Memory B cell (primary cell): Measurements from ENCODE around the gene TRABD2B.

ENCODE experiments used
- ATAC-seq: fragments of 150-1000 bp; cut with Tn5 transposase; 2 replicates; pipeline ENCODE4 v1.10.0; 2021; ENCODE audit warnings: low read depth, mild to moderate bottlenecking, moderate library complexity
- DNase-seq, 2 donors: peaks; one replicate each; pipeline ENCODE4 v3.0.0; 2022; ENCODE audit warnings: low spot score in 2 of 2
- H3K27ac Mint-ChIP-seq: one replicate; pipeline ENCODE4 v1.8.0; 2022; ENCODE audit warnings: mild to moderate bottlenecking, moderate library complexity, mixed read lengths
- H3K27me3 Mint-ChIP-seq: one replicate; pipeline ENCODE4 v1.8.0; 2022; ENCODE audit warnings: mixed read lengths
- H3K36me3 Mint-ChIP-seq: one replicate; pipeline ENCODE4 v1.8.0; 2022; ENCODE audit warnings: mild to moderate bottlenecking, mixed read lengths
- H3K4me1 Mint-ChIP-seq: one replicate; pipeline ENCODE4 v1.8.0; 2022; ENCODE audit warnings: mixed read lengths
- H3K4me3 Mint-ChIP-seq: one replicate; pipeline ENCODE4 v1.8.0; 2022; ENCODE audit warnings: mild to moderate bottlenecking, moderate library complexity, mixed read lengths
- H3K9me3 Mint-ChIP-seq: one replicate; pipeline ENCODE4 v1.8.0; 2022; ENCODE audit warnings: mixed read lengths

The TRABD2B gene

GRCh38 chr1:47791879-47792608 lies 205.1 kb downstream of the TRABD2B start:
- DNase-seq (no peak), ATAC-seq (no peak)
- Mint-ChIP-seq H3K4me1 (no peaks in the 10 kb centered on the region), H3K27ac (no peak overlapping the region), H3K27me3 (peaks cover 5% of the 10 kb centered on the region), H3K4me3 (no peak overlapping the region), H3K36me3 (no peaks in the 10 kb centered on the region), H3K9me3 (no peaks in the 10 kb centered on the region)

DNA sequence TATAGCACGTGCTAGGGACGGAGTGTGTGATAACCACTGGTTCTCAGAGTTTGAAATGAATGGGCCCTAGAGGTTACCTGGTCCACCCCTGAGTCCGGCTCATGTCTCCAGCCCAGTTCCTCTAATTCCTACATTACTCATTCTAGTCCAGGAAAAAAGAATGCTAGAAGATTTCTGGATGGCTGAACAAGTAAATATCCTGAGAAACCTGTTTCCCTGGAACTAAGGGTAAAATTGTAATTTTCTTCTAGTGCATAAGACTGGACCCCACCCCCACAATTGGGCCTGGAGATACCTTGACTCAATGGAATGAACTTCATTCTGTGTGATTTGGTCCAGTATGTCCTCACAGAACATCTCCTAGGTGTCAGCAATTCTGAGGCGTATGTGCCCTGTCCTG lies 208.4 kb downstream of the TRABD2B start:
- DNase-seq (no peak), ATAC-seq (no peak)
- no peak overlapping the region for H3K27ac Mint-ChIP-seq
- H3K4me3 Mint-ChIP-seq: no peak overlapping the region
- H3K9me3 Mint-ChIP-seq: no peaks in the 10 kb centered on the region
- H3K27me3 Mint-ChIP-seq: peaks cover 7% of the 10 kb centered on the region
- no peaks in the 10 kb centered on the region for H3K36me3 Mint-ChIP-seq
- no peaks in the 10 kb centered on the region for H3K4me1 Mint-ChIP-seq

GRCh38 chr1:47787560-47787959 lies 209.6 kb downstream of the TRABD2B start:
- Mint-ChIP-seq H3K27ac (no peak overlapping the region), H3K27me3 (peaks cover 7% of the 10 kb centered on the region), H3K36me3 (no peaks in the 10 kb centered on the region), H3K4me3 (no peak overlapping the region), H3K4me1 (no peaks in the 10 kb centered on the region), H3K9me3 (no peaks in the 10 kb centered on the region)
- no peak for DNase-seq
- no peak for ATAC-seq

- ATAC-seq: no peak
- Mint-ChIP-seq H3K4me3 (no peak overlapping the region), H3K27me3 (peaks cover 9% of the 10 kb centered on the region), H3K4me1 (no peaks in the 10 kb centered on the region), H3K36me3 (no peaks in the 10 kb centered on the region), H3K9me3 (no peaks in the 10 kb centered on the region), H3K27ac (no peak overlapping the region)
- no peak for DNase-seq
Measured at GRCh38 chr1:47786316-47786715, 210.9 kb downstream of the TRABD2B start.

GRCh38 chr1:47785561-47786271 lies 211.5 kb downstream of the TRABD2B start:
- Mint-ChIP-seq H3K4me1 (no peaks in the 10 kb centered on the region), H3K36me3 (no peaks in the 10 kb centered on the region), H3K27ac (no peak overlapping the region), H3K27me3 (peaks cover 9% of the 10 kb centered on the region), H3K9me3 (no peaks in the 10 kb centered on the region), H3K4me3 (no peak overlapping the region)
- ATAC-seq (no peak), DNase-seq (no peak)

GRCh38 chr1:47785118-47785517 lies 212.1 kb downstream of the TRABD2B start:
- Mint-ChIP-seq H3K36me3 (no peaks in the 10 kb centered on the region), H3K4me1 (no peaks in the 10 kb centered on the region), H3K9me3 (no peaks in the 10 kb centered on the region), H3K27me3 (peaks cover 11% of the 10 kb centered on the region), H3K27ac (no peak overlapping the region), H3K4me3 (no peak overlapping the region)
- ATAC-seq (no peak), DNase-seq (no peak)

DNA sequence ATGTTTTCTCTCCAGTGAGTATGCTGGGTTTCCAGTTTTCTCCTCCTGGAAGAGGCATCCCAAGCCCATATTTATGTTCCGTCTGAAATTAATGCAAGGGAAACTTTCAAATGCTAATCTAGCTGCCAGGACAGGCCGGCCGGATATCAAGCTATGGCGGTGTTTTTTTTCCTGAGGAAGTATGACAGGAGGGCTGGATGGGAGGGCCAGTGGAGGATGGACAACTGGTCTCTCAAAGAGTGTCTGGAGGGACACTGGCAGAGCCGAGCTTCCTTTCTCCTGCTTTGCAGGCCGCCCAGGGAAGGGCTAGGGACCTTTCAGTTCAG lies 212.7 kb downstream of the TRABD2B start:
- H3K36me3 Mint-ChIP-seq: no peaks in the 10 kb centered on the region
- peaks cover 8% of the 10 kb centered on the region for H3K27me3 Mint-ChIP-seq
- H3K27ac Mint-ChIP-seq: no peak overlapping the region
- no peaks in the 10 kb centered on the region for H3K9me3 Mint-ChIP-seq
- H3K4me1 Mint-ChIP-seq: no peaks in the 10 kb centered on the region
- DNase-seq (no peak), ATAC-seq (no peak)
- H3K4me3 Mint-ChIP-seq: no peak overlapping the region

GRCh38 chr1:47783638-47784496 lies 213.3 kb downstream of the TRABD2B start:
- H3K9me3 Mint-ChIP-seq: no peaks in the 10 kb centered on the region
- no peak overlapping the region for H3K4me3 Mint-ChIP-seq
- ATAC-seq: no peak
- DNase-seq: no peak
- H3K27me3 Mint-ChIP-seq: peaks cover 8% of the 10 kb centered on the region
- no peaks in the 10 kb centered on the region for H3K4me1 Mint-ChIP-seq
- H3K27ac Mint-ChIP-seq: no peak overlapping the region
- no peaks in the 10 kb centered on the region for H3K36me3 Mint-ChIP-seq

- Mint-ChIP-seq H3K27ac (no peak overlapping the region), H3K4me3 (no peak overlapping the region), H3K4me1 (no peaks in the 10 kb centered on the region), H3K9me3 (no peaks in the 10 kb centered on the region), H3K27me3 (peaks cover 12% of the 10 kb centered on the region), H3K36me3 (no peaks in the 10 kb centered on the region)
- no peak for ATAC-seq
- no peak for DNase-seq
Measured at GRCh38 chr1:47782414-47783166, 214.6 kb downstream of the TRABD2B start.

- ATAC-seq (no peak), DNase-seq (no peak)
- Mint-ChIP-seq H3K4me1 (no peaks in the 10 kb centered on the region), H3K4me3 (no peak overlapping the region), H3K27me3 (peaks cover 12% of the 10 kb centered on the region), H3K9me3 (no peaks in the 10 kb centered on the region), H3K36me3 (no peaks in the 10 kb centered on the region), H3K27ac (no peak overlapping the region)
Measured at GRCh38 chr1:47781171-47781959, 215.8 kb downstream of the TRABD2B start.

- no peaks in the 10 kb centered on the region for H3K4me1 Mint-ChIP-seq
- H3K36me3 Mint-ChIP-seq: no peaks in the 10 kb centered on the region
- H3K9me3 Mint-ChIP-seq: no peaks in the 10 kb centered on the region
- peaks cover 12% of the 10 kb centered on the region for H3K27me3 Mint-ChIP-seq
- no peak for DNase-seq
- no peak overlapping the region for H3K27ac Mint-ChIP-seq
- no peak for ATAC-seq
- H3K4me3 Mint-ChIP-seq: no peak overlapping the region
Measured at GRCh38 chr1:47780469-47780995, 216.7 kb downstream of the TRABD2B start.

DNA sequence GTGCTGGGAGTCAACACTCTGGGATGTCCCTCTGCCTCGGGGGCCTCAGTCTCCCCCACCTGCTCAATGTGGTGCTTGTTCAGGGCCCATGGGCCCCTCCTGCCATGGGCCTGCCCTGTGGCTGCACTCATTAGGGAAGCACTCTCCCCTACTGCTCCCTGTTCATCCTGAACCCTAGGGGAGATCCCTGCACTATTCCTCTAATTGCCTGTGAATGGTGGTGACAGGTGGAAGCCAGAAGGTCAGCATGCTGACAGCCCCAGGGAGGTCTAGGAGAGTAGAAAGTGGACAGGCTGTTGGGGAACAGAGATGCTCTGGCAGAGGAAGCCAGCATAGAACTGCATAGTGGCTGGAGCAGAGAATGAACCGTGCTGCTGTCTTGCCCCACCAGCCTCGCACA lies 217.6 kb downstream of the TRABD2B start:
- no peak for DNase-seq
- Mint-ChIP-seq H3K9me3 (no peaks in the 10 kb centered on the region), H3K4me1 (no peaks in the 10 kb centered on the region), H3K36me3 (no peaks in the 10 kb centered on the region), H3K27ac (no peak overlapping the region), H3K4me3 (no peak overlapping the region), H3K27me3 (peaks cover 12% of the 10 kb centered on the region)
- ATAC-seq: no peak

DNA sequence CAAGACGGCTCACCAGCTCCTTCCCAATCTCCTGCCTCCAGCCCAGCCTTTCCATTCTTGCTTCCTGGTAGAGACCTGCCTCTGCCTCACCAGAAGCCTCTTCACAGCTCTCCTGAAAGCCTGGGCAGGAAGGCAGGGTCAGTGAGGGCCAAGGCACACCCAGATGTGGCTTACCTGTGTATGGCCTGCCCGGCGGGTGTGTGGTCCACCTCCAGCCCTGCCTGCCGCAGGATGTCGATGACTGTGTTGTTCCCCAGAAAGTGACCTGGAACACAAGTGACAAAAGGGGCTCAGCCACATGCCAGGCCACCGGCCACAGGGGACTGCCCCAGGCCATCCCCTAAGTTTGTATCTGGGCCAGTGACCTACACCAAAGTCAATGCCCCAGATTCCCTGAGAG lies 218.9 kb downstream of the TRABD2B start:
- Mint-ChIP-seq H3K27ac (no peak overlapping the region), H3K9me3 (peaks cover 1% of the 10 kb centered on the region), H3K36me3 (no peaks in the 10 kb centered on the region), H3K4me1 (no peaks in the 10 kb centered on the region), H3K4me3 (no peak overlapping the region), H3K27me3 (peaks cover 12% of the 10 kb centered on the region)
- no peak for ATAC-seq
- no peak for DNase-seq
